Measurements from ENCODE around the gene VEZF1. TPM values are rescaled to one million over a fixed set of nuclear protein-coding genes. Genes with fewer than 3 reads are reported as not detected.

Gene VEZF1
- total RNA-seq, 8 experiments from 2014 or later = 14.0 to 87.6 (median 43.0) TPM

- Histone ChIP-seq H3K4me1 (replicated peaks in 1 of 2) (peaks cover 27 to 29% of the 10 kb centered on the region in 2 donors), H3K27ac (peak overlapping the region; percentile 99 to 100), H3K4me3 (peak overlapping the region; percentile 58 to 97 (median 82))
- peak in 1 of 8 experiments; percentile 0 for ATAC-seq (replicated peaks in 6 of 8)
- in situ Hi-C loops (cut with MboI; ENCODE audit: low pct_unique_long_range_greater_than_20kb in 2 of 9, low sequenced_read_pairs in 9 of 9, unreplicated experiment in 9 of 9) = loop anchor here in 4 of 9 experiments (10.0 to 25.0 kb wide), 2 partner anchors 89 to 106 kb away; no protein-coding TSS in a partner anchor
- 0 to 8% (median 2%) methylated on average over 3 to 15 of the region's 36 CpGs for WGBS, 10 experiments
Measured at GRCh38 chr17:58005728-58006559, 17.9 kb upstream of the VEZF1 start.

- H3K4me1 ChIP-seq (replicated peaks in 1 of 2) = peaks cover 27 to 29% of the 10 kb centered on the region in 2 donors
- no peak overlapping the region for H3K27ac ChIP-seq
- no peak for ATAC-seq (replicated peaks in 6 of 8)
- peak overlapping the region; percentile 58 to 97 (median 82) for H3K4me3 ChIP-seq
- in situ Hi-C loops (cut with MboI; ENCODE audit: low pct_unique_long_range_greater_than_20kb in 2 of 9, low sequenced_read_pairs in 9 of 9, unreplicated experiment in 9 of 9) = loop anchor here in 4 of 9 experiments (10.0 to 25.0 kb wide), 2 partner anchors 90 to 107 kb away; no protein-coding TSS in a partner anchor
- 0 to 100% (median 29%) methylated on average over 1 to 12 of the region's 12 CpGs for WGBS, 10 experiments
Measured at GRCh38 chr17:58005031-58005727, 17.1 kb upstream of the VEZF1 start.

GRCh38 chr17:58004060-58004459 is 16.0 kb upstream of the VEZF1 start:
- no peak overlapping the region for H3K4me3 ChIP-seq
- in situ Hi-C loops (cut with MboI; ENCODE audit: low pct_unique_long_range_greater_than_20kb in 2 of 9, low sequenced_read_pairs in 9 of 9, unreplicated experiment in 9 of 9) = loop anchor here in 4 of 9 experiments (10.0 to 25.0 kb wide), 2 partner anchors 91 to 108 kb away; no protein-coding TSS in a partner anchor
- 78 to 100% (median 92%) methylated on average over 1 to 3 of the region's 3 CpGs; no CpG with 5 or more reads in 3 of the 10 experiments for WGBS, 10 experiments
- no peak for ATAC-seq (replicated peaks in 6 of 8)
- no peak overlapping the region for H3K27ac ChIP-seq
- peaks cover 27 to 29% of the 10 kb centered on the region in 2 donors for H3K4me1 ChIP-seq (replicated peaks in 1 of 2)

GRCh38 chr17:58002973-58003372 is 14.9 kb upstream of the VEZF1 start:
- in situ Hi-C loops (cut with MboI; ENCODE audit: low pct_unique_long_range_greater_than_20kb in 2 of 9, low sequenced_read_pairs in 9 of 9, unreplicated experiment in 9 of 9) = loop anchor here in 4 of 9 experiments (10.0 to 25.0 kb wide), 2 partner anchors 92 to 109 kb away; no protein-coding TSS in a partner anchor
- ATAC-seq (replicated peaks in 6 of 8) = no peak
- Histone ChIP-seq H3K4me1 (replicated peaks in 1 of 2) (peaks cover 21 to 26% of the 10 kb centered on the region in 2 donors), H3K4me3 (no peak overlapping the region), H3K27ac (no peak overlapping the region)
- WGBS, 10 experiments = 77 to 100% (median 87%) methylated on average over 1 to 2 of the region's 2 CpGs

GRCh38 chr17:58002154-58002948 is 14.3 kb upstream of the VEZF1 start:
- Histone ChIP-seq H3K4me3 (no peak overlapping the region), H3K27ac (no peak overlapping the region), H3K4me1 (replicated peaks in 1 of 2) (peaks cover 21 to 26% of the 10 kb centered on the region in 2 donors)
- no peak for ATAC-seq (replicated peaks in 6 of 8)
- in situ Hi-C loops (cut with MboI; ENCODE audit: low pct_unique_long_range_greater_than_20kb in 2 of 9, low sequenced_read_pairs in 9 of 9, unreplicated experiment in 9 of 9) = loop anchor here in 4 of 9 experiments (10.0 to 25.0 kb wide), 2 partner anchors 92 to 110 kb away; no protein-coding TSS in a partner anchor
- WGBS, 10 experiments = 11 to 100% (median 65%) methylated on average over 1 to 4 of the region's 4 CpGs

- 0 to 100% (median 59%) methylated on average over 1 of the region's 1 CpG; no CpG with 5 or more reads in 2 of the 10 experiments for WGBS, 10 experiments
- in situ Hi-C loops (cut with MboI; ENCODE audit: low pct_unique_long_range_greater_than_20kb in 2 of 9, low sequenced_read_pairs in 9 of 9, unreplicated experiment in 9 of 9) = loop anchor here in 4 of 9 experiments (10.0 to 25.0 kb wide), 2 partner anchors 93 to 111 kb away; no protein-coding TSS in a partner anchor
- Histone ChIP-seq H3K4me1 (replicated peaks in 1 of 2) (peaks cover 21 to 26% of the 10 kb centered on the region in 2 donors), H3K27ac (no peak overlapping the region), H3K4me3 (no peak overlapping the region)
- ATAC-seq (replicated peaks in 6 of 8) = no peak
Measured at GRCh38 chr17:58001461-58002124, 13.5 kb upstream of the VEZF1 start.

- in situ Hi-C loops (cut with MboI; ENCODE audit: low pct_unique_long_range_greater_than_20kb in 2 of 9, low sequenced_read_pairs in 9 of 9, unreplicated experiment in 9 of 9) = loop anchor here (5.0 to 25.0 kb wide), 8 partner anchors 95 to 147 kb away; partner anchors contain the start of gene MRPS23 (in 6 of the 9)
- peak; percentile 60 to 84 (median 76) for ATAC-seq (replicated peaks in 6 of 8)
- H3K4me1 ChIP-seq (replicated peaks in 1 of 2) = peaks cover 17 to 21% of the 10 kb centered on the region in 2 donors
- no peak overlapping the region for H3K4me3 ChIP-seq
- 20 to 100% (median 72%) methylated on average over 1 of the region's 1 CpG; no CpG with 5 or more reads in 4 of the 10 experiments for WGBS, 10 experiments
- H3K27ac ChIP-seq = no peak overlapping the region
Measured at GRCh38 chr17:57999496-58000017, 11.5 kb upstream of the VEZF1 start.

GRCh38 chr17:57999010-57999495 is 11.0 kb upstream of the VEZF1 start:
- H3K4me3 ChIP-seq = no peak overlapping the region
- in situ Hi-C loops (cut with MboI; ENCODE audit: low pct_unique_long_range_greater_than_20kb in 2 of 9, low sequenced_read_pairs in 9 of 9, unreplicated experiment in 9 of 9) = loop anchor here (5.0 to 25.0 kb wide), 6 partner anchors 112 to 147 kb away; partner anchors contain the start of gene MRPS23 (in 6 of the 9)
- no peak overlapping the region for H3K27ac ChIP-seq
- no peak for ATAC-seq (replicated peaks in 6 of 8)
- H3K4me1 ChIP-seq (replicated peaks in 1 of 2) = peaks cover 15 to 23% of the 10 kb centered on the region in 2 donors

GRCh38 chr17:57997085-57997809 is 9.2 kb upstream of the VEZF1 start:
- in situ Hi-C loops (cut with MboI; ENCODE audit: low pct_unique_long_range_greater_than_20kb in 2 of 9, low sequenced_read_pairs in 9 of 9, unreplicated experiment in 9 of 9) = loop anchor here (5.0 to 25.0 kb wide), 6 partner anchors 110 to 145 kb away; partner anchors contain the start of gene MRPS23 (in 6 of the 9)
- Histone ChIP-seq H3K4me3 (no peak overlapping the region), H3K27ac (no peak overlapping the region), H3K4me1 (replicated peaks in 1 of 2) (peaks cover 13 to 27% of the 10 kb centered on the region in 2 donors)
- no peak for ATAC-seq (replicated peaks in 6 of 8)
- 80 to 100% (median 92%) methylated on average over 1 to 3 of the region's 3 CpGs; no CpG with 5 or more reads in 2 of the 10 experiments for WGBS, 10 experiments

- Histone ChIP-seq H3K4me1 (replicated peaks in 1 of 2) (peaks cover 8 to 27% of the 10 kb centered on the region in 2 donors), H3K27ac (no peak overlapping the region), H3K4me3 (no peak overlapping the region)
- WGBS, 10 experiments = 33 to 100% (median 75%) methylated on average over 2 to 4 of the region's 4 CpGs; no CpG with 5 or more reads in 2 of the 10 experiments
- in situ Hi-C loops (cut with MboI; ENCODE audit: low pct_unique_long_range_greater_than_20kb in 2 of 9, low sequenced_read_pairs in 9 of 9, unreplicated experiment in 9 of 9) = loop anchor here (5.0 to 25.0 kb wide), 6 partner anchors 108 to 143 kb away; partner anchors contain the start of gene MRPS23 (in 6 of the 9)
- ATAC-seq (replicated peaks in 6 of 8) = peak; percentile 63 to 84 (median 79)
Measured at GRCh38 chr17:57995076-57995956, 7.3 kb upstream of the VEZF1 start.

Data from motor neuron (in vitro differentiated cells).